NT2/D1 (cell line): ENCODE measurements around the gene RAB37.

Experiments
- YY1 ChIP-seq: IDR thresholded peaks from 2 replicates; pipeline ENCODE4 v1.6.1; 2011; ENCODE audit not compliant: insufficient read length, insufficient read depth
- ZNF274 ChIP-seq: IDR thresholded peaks from 2 replicates; pipeline ENCODE4 v1.6.1; 2011; ENCODE audit warnings: mild to moderate bottlenecking, low read depth, low read length

DNA sequence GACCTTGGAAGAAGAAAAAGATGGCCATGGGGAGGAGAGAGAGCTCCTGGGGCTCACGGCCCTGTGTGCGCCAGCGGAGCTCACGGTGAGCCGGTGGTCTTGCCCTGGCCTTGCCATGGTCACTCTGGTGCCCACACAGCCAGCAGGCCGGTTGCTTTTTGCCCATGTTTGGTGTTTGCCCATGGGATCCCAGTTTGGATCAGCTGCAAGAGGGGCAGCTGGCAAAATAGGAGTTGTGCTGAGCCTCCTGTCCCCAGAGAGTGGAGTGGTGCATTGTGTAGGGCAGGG lies 12.9 kb downstream of the RAB37 start:
- no peak for TF ChIP-seq YY1
- no peak for TF ChIP-seq ZNF274
